GM12875 (cell line): ENCODE measurements around the gene SPATA31E1.

Experiments
- H3K4me3 ChIP-seq: one replicate; pipeline ENCODE4 v1.5.1; 2011; ENCODE audit warnings: low read depth, low read length, control low read depth
- CTCF ChIP-seq: IDR thresholded peaks from 2 replicates; pipeline ENCODE4 v1.5.1; 2011; ENCODE audit warnings: low read depth, mild to moderate bottlenecking, control low read depth, inconsistent platforms, low read length, moderate library complexity, borderline replicate concordance; ENCODE audit not compliant: insufficient read depth

Gene SPATA31E1

DNA sequence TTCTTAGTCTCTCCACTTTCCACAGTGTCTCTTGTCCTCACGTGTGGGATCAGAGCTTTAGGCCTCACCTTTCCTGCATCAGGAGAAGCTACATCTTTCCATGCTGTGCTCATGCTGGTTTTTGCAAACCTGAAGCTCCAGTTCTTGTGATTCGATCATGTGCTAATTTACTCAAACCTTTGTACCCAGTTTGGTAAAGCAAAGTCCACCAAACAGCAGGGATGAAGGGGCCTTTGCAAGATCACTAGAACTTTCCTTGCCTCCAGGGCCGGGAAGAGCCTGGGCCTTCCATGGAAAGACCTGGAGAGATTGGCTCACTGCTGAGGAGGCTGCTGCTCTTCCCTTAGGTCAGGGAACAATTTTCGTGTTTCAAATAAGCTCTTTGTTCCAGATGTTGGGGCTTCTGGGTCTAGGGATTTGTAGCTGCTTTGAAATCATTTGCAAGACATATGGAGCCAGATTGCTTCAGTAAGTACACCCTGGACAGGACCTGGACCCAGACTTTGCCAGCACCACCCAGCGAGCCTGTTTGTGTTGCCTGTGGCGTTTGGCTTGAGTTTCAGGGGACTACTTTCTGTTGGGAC, 18.7 kb upstream of the SPATA31E1 start:
- TF ChIP-seq CTCF = no peak
- H3K4me3 ChIP-seq = no peak overlapping the region

DNA sequence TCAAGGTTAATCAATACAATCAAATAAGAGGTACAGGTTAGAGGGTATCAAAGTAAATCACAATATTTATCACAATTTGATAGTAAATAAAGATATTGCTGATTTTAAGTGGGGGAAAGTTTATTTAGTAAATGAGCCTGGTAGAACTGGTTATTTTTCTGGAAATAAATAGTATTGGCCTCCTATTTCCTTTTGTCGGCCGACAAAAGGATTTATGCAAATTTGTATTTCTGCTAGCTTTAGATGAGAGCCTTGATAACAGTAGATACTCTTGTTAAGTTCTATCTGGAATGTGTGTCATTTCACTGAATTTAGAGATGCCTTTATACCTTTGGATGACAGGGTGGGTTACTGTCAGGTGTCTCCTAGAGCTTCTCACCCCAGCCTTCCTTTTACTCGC, 17.8 kb upstream of the SPATA31E1 start:
- no peak overlapping the region for H3K4me3 ChIP-seq
- TF ChIP-seq CTCF = no peak

- no peak overlapping the region for H3K4me3 ChIP-seq
- no peak for TF ChIP-seq CTCF
Measured at GRCh38 chr9:87865626-87866025, 17.1 kb upstream of the SPATA31E1 start.

DNA sequence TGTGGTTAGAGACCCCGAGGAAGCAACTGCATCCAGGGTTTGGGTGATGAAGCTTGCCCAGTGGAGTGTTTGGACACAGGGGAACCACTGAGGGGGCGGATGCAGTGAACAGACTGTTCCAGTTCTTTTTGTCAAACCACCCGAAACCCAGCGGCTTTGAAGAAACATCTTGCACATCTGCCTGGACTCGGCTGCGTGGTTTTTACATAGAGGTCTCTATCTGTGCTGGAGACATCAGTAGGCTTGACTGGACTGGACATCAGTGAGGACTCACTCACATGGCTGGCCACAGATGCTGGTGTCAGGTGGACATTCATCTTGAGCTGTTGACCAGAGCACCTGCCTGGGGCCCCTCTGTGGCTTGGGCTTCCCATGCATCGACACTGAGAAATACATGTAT, 15.3 kb upstream of the SPATA31E1 start:
- H3K4me3 ChIP-seq = no peak overlapping the region
- no peak for TF ChIP-seq CTCF

- no peak for TF ChIP-seq CTCF
- H3K4me3 ChIP-seq = no peak overlapping the region
Measured at GRCh38 chr9:87868175-87868574, 14.5 kb upstream of the SPATA31E1 start.

GRCh38 chr9:87868635-87869034, 14.0 kb upstream of the SPATA31E1 start:
- no peak overlapping the region for H3K4me3 ChIP-seq
- no peak for TF ChIP-seq CTCF

DNA sequence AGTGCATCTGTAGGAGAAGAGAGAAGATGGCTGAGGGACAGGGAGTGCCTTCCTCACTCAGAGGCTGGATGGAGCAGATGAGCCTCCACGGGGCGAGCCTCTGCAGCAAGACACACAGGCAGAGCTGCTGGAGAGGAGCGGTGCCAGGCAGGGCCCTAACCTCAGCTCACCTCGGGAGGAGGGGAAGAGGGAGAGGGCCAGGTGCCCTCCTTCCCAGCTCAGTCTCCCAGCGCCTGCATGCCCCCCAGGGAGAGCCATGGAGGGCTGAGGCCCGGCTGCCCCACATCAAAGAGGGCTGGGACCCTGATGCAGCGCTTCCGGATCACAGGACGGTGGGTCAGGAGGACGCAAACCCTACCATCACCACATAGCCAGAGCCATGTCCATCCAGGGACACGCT, 13.6 kb upstream of the SPATA31E1 start:
- H3K4me3 ChIP-seq = no peak overlapping the region
- no peak for TF ChIP-seq CTCF
